ENCODE measurements around the gene FAM9C.
A peak's percentile ranks its signal among the peaks of the same experiment; 100 is the strongest.

The FAM9C gene

DNA sequence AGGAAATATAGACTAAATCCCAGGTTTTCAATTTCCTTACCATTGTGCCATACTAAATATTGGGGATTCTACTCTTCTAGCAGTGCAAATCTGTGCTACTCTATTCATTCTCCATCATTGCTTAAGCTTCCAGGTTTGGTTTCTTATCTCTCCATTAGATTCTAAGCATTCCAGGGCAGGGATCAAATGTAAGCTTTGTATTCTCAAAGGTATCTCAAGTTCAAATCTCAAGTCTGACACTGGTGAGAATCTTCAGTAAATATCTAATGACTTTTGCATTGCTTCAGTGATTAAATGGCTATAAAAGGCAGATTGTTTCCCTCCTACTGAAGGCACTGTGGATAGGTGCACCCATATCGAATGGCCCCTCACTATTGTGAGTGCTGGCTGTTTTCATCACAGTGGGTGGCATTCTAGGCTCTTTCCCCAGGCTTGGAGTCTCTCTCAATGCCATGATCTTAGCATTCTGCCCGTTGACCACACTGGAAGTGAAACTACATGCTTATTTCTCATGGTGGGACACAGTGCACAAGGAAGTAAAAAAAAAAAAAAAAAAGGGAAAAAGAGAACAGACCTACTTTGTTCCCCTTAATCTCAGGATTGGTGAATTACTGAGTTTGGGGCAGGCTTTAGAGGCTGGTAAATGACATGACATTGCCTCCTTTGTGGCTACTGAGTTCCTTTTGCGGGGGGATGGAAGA, 28.7 kb downstream of the FAM9C start:
- no peak for TF ChIP-seq ZFP3 (CRISPR knock-in tag; IDR thresholded peaks at IDR 0.05)
- no peak for TF ChIP-seq ESRRG (CRISPR knock-in tag; IDR thresholded peaks at IDR 0.05)
- no peak for TF ChIP-seq RARB (CRISPR knock-in tag; IDR thresholded peaks at IDR 0.05)
- TF ChIP-seq, protein P1, sequence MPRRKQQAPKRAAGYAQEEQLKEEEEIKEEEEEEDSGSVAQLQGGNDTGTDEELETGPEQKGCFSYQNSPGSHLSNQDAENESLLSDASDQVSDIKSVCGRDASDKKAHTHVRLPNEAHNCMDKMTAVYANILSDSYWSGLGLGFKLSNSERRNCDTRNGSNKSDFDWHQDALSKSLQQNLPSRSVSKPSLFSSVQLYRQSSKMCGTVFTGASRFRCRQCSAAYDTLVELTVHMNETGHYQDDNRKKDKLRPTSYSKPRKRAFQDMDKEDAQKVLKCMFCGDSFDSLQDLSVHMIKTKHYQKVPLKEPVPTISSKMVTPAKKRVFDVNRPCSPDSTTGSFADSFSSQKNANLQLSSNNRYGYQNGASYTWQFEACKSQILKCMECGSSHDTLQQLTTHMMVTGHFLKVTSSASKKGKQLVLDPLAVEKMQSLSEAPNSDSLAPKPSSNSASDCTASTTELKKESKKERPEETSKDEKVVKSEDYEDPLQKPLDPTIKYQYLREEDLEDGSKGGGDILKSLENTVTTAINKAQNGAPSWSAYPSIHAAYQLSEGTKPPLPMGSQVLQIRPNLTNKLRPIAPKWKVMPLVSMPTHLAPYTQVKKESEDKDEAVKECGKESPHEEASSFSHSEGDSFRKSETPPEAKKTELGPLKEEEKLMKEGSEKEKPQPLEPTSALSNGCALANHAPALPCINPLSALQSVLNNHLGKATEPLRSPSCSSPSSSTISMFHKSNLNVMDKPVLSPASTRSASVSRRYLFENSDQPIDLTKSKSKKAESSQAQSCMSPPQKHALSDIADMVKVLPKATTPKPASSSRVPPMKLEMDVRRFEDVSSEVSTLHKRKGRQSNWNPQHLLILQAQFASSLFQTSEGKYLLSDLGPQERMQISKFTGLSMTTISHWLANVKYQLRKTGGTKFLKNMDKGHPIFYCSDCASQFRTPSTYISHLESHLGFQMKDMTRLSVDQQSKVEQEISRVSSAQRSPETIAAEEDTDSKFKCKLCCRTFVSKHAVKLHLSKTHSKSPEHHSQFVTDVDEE (CRISPR knock-in tag; IDR thresholded peaks at IDR 0.05), result no peak
- TF ChIP-seq, protein P2, sequence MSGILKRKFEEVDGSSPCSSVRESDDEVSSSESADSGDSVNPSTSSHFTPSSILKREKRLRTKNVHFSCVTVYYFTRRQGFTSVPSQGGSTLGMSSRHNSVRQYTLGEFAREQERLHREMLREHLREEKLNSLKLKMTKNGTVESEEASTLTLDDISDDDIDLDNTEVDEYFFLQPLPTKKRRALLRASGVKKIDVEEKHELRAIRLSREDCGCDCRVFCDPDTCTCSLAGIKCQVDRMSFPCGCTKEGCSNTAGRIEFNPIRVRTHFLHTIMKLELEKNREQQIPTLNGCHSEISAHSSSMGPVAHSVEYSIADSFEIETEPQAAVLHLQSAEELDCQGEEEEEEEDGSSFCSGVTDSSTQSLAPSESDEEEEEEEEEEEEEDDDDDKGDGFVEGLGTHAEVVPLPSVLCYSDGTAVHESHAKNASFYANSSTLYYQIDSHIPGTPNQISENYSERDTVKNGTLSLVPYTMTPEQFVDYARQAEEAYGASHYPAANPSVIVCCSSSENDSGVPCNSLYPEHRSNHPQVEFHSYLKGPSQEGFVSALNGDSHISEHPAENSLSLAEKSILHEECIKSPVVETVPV (CRISPR knock-in tag; IDR thresholded peaks at IDR 0.05), result no peak
- no peak for TF ChIP-seq ZNF565 (CRISPR knock-in tag; conservative IDR thresholded peaks at IDR 0.05; ENCODE audit: low read depth)
- TF ChIP-seq OSR1 (CRISPR knock-in tag; IDR thresholded peaks at IDR 0.05), result no peak
- TF ChIP-seq, protein P3, sequence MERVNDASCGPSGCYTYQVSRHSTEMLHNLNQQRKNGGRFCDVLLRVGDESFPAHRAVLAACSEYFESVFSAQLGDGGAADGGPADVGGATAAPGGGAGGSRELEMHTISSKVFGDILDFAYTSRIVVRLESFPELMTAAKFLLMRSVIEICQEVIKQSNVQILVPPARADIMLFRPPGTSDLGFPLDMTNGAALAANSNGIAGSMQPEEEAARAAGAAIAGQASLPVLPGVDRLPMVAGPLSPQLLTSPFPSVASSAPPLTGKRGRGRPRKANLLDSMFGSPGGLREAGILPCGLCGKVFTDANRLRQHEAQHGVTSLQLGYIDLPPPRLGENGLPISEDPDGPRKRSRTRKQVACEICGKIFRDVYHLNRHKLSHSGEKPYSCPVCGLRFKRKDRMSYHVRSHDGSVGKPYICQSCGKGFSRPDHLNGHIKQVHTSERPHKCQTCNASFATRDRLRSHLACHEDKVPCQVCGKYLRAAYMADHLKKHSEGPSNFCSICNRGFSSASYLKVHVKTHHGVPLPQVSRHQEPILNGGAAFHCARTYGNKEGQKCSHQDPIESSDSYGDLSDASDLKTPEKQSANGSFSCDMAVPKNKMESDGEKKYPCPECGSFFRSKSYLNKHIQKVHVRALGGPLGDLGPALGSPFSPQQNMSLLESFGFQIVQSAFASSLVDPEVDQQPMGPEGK (CRISPR knock-in tag; IDR thresholded peaks at IDR 0.05; ENCODE audit: borderline replicate concordance), result no peak
- no peak for TF ChIP-seq ARNTL (CRISPR knock-in tag; IDR thresholded peaks at IDR 0.05; ENCODE audit: borderline replicate concordance, low read depth)
- TF ChIP-seq, protein P4, sequence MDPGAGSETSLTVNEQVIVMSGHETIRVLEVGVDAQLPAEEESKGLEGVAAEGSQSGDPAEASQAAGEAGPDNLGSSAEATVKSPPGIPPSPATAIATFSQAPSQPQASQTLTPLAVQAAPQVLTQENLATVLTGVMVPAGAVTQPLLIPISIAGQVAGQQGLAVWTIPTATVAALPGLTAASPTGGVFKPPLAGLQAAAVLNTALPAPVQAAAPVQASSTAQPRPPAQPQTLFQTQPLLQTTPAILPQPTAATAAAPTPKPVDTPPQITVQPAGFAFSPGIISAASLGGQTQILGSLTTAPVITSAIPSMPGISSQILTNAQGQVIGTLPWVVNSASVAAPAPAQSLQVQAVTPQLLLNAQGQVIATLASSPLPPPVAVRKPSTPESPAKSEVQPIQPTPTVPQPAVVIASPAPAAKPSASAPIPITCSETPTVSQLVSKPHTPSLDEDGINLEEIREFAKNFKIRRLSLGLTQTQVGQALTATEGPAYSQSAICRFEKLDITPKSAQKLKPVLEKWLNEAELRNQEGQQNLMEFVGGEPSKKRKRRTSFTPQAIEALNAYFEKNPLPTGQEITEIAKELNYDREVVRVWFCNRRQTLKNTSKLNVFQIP (CRISPR knock-in tag; IDR thresholded peaks at IDR 0.05; ENCODE audit: borderline replicate concordance, low read depth), result no peak
- no peak for TF ChIP-seq BACH2 (CRISPR knock-in tag; IDR thresholded peaks at IDR 0.05; ENCODE audit: borderline replicate concordance)
- TF ChIP-seq TOX (CRISPR knock-in tag; IDR thresholded peaks at IDR 0.05; ENCODE audit: borderline replicate concordance), result no peak
- TF ChIP-seq ZC3H10 (CRISPR knock-in tag; IDR thresholded peaks at IDR 0.05), result no peak
- TF ChIP-seq ISL1 (CRISPR knock-in tag; IDR thresholded peaks at IDR 0.05), result no peak
- no peak for TF ChIP-seq SNAI2 (CRISPR knock-in tag; IDR thresholded peaks at IDR 0.05)
- TF ChIP-seq, protein P5, sequence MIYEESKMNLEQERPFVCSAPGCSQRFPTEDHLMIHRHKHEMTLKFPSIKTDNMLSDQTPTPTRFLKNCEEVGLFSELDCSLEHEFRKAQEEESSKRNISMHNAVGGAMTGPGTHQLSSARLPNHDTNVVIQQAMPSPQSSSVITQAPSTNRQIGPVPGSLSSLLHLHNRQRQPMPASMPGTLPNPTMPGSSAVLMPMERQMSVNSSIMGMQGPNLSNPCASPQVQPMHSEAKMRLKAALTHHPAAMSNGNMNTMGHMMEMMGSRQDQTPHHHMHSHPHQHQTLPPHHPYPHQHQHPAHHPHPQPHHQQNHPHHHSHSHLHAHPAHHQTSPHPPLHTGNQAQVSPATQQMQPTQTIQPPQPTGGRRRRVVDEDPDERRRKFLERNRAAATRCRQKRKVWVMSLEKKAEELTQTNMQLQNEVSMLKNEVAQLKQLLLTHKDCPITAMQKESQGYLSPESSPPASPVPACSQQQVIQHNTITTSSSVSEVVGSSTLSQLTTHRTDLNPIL (CRISPR knock-in tag; IDR thresholded peaks at IDR 0.05; ENCODE audit: low read depth), result no peak
- TF ChIP-seq ZNF70 (CRISPR knock-in tag; IDR thresholded peaks at IDR 0.05), result no peak
- TF ChIP-seq PPARA (CRISPR knock-in tag; IDR thresholded peaks at IDR 0.05; ENCODE audit: borderline replicate concordance), result no peak
- TF ChIP-seq ZFP30 (CRISPR knock-in tag; IDR thresholded peaks at IDR 0.05), result no peak
- no peak; the same call in 2 of the 3 replicates for ATAC-seq

DNA sequence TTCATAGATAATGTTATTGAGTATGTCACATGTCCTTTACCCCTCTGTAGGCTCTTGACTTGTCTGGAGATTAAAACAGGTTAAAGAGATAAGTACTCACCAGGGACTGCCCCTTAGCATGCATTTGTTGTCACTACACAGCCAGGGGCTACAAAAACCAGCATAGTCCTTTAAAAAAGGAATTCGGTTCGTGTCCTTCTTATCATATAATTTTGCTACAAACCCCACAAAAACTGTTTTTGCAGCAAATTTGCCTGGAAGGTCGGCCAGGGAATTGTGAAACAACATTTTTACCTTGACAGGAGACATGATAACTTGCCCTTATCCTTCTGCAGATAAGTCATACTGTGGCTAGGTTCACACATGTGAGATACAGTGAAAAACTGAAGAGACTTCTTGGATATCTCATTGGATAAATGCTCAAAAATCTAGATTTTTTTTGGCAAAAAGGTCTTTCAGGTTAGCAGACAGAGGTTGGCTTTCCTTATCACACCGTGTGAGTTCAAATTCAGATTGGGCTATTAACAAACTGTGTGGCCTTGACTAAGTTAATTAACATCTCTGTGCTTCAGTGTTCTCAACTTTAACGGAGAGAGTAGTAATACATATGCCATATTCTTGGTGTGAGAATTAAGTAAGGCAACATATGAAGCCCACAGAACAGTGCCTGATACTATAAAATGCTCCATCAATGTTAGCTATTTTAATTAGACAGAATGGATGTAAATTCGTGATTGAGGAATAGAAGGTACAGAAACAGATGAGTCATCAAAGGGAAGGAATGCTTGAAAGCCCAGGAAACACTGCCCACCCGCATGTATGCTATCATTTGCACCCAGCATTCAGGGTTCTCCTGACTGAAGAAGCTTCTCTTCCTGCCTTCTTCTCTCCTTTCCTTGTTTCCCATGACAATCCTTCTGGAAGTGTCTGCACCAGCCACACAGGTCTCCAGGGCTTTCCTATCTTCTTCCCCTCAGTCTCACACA, 30.0 kb downstream of the FAM9C start:
- TF ChIP-seq ZFP3 (CRISPR knock-in tag; IDR thresholded peaks at IDR 0.05), result no peak
- peak; percentile 66 for ATAC-seq
